ENCODE measurements around the gene EYS. TPM values are rescaled to one million over a fixed set of nuclear protein-coding genes. Genes with fewer than 3 reads are reported as not detected.

Gene EYS
- total and polyA plus RNA-seq, 2 of the 13 experiments (the other 11 are each of a cell fraction or from before 2014, with no cell fraction given) = 0.04 to 0.07 TPM

GRCh38 chr6:64050590-64050989 lies 1656.4 kb downstream of the EYS start (continued):
- TF ChIP-seq SNAPC4 (CRISPR knock-in tag; IDR thresholded peaks at IDR 0.05) (no peak), EZH2 (conservative IDR thresholded peaks at IDR 0.05; ENCODE audit: low read depth, low read length) (no peak)

GRCh38 chr6:64049736-64050135 lies 1657.3 kb downstream of the EYS start:
- Histone ChIP-seq H3K27me3 (ENCODE audit: control insufficient read depth in 1 of 2, insufficient read depth in 2 of 2, low read length in 2 of 2) (no peaks in the 10 kb centered on the region), H2AFZ (ENCODE audit: low read length) (no peak overlapping the region), H3K79me2 (ENCODE audit: insufficient read depth, low read length) (no peaks in the 10 kb centered on the region), H3K4me2 (ENCODE audit: low read depth, low read length) (no peak overlapping the region), H3K4me3 (replicated peaks in 1 of 3; ENCODE audit: insufficient read depth in 1 of 3, low read depth in 2 of 3, low read length in 3 of 3) (no peak overlapping the region), H4K20me1 (ENCODE audit: insufficient read depth, low read length) (no peaks in the 10 kb centered on the region), H3K36me3 (replicated peaks in 1 of 2; ENCODE audit: control insufficient read depth in 1 of 2, insufficient read depth in 2 of 2, low read length in 2 of 2) (no peaks in the 10 kb centered on the region), H3K4me1 (ENCODE audit: insufficient read depth, low read length) (peaks cover 29% of the 10 kb centered on the region), H3K9ac (ENCODE audit: insufficient read depth, low read depth, low read length) (no peak overlapping the region), H3K9me3 (ENCODE audit: low read length) (no peaks in the 10 kb centered on the region), H3K27ac (ENCODE audit: extremely low read length, insufficient read depth, low read length) (no peak overlapping the region)
- no TSS peak for BruUV-seq (replicated peaks)
- in situ Hi-C loops (cut with HindIII; ENCODE audit: extremely low pct_ligation_motif_present, low pct_unique_long_range_greater_than_20kb) = no loop called here
- FAIRE-seq = no peak
- no peak for TF ChIP-seq ZFX (CRISPR knock-in tag; IDR thresholded peaks at IDR 0.05; ENCODE audit: low read depth)
- no peak for TF ChIP-seq EZH2 (conservative IDR thresholded peaks at IDR 0.05; ENCODE audit: low read depth, low read length)
- no peak for TF ChIP-seq IRX3 (CRISPR knock-in tag; IDR thresholded peaks at IDR 0.05; ENCODE audit: borderline replicate concordance, low read depth)
- no peak for TF ChIP-seq IKZF1 (IDR thresholded peaks at IDR 0.05)
- TF ChIP-seq CHD4 (IDR thresholded peaks at IDR 0.05; ENCODE audit: borderline replicate concordance, low read length) = no peak
- TF ChIP-seq ATAD3A (CRISPR knock-in tag; IDR thresholded peaks at IDR 0.05) = no peak
- no peak for TF ChIP-seq ZFP90 (CRISPR knock-in tag; IDR thresholded peaks at IDR 0.05; ENCODE audit: borderline replicate concordance)
- TF ChIP-seq ZFP1 (CRISPR knock-in tag; IDR thresholded peaks at IDR 0.05) = no peak
- TF ChIP-seq ZNF333 (CRISPR knock-in tag; IDR thresholded peaks at IDR 0.05; ENCODE audit: borderline replicate concordance) = no peak
- no peak for TF ChIP-seq ZNF430 (CRISPR knock-in tag; IDR thresholded peaks at IDR 0.05)
- no peak for TF ChIP-seq ZNF253 (CRISPR knock-in tag; IDR thresholded peaks at IDR 0.05; ENCODE audit: borderline replicate concordance)
- no peak for TF ChIP-seq ZNF570 (CRISPR knock-in tag; IDR thresholded peaks at IDR 0.05; ENCODE audit: borderline replicate concordance)
- no peak for ATAC-seq
- CTCF ChIA-PET (ENCODE audit: low intra/inter-chr PET ratio, low total read pairs) = no interaction called here
- intact Hi-C loops (cut with micrococcal nuclease; ENCODE audit: unreplicated experiment) = loop anchor here (5.0 kb wide), 1 partner anchor 33 kb away; no protein-coding TSS in a partner anchor
- POLR2A ChIA-PET = no interaction called here
- whole genome bisulfite sequencing (ENCODE audit: low lambda C conversion rate) = 45% methylated on average over 2 of the region's 2 CpGs
- no peak for DNase-seq (ENCODE audit: low spot score)

All from HepG2 (cell line).